Right lobe of liver (tissue), 4 donors: ENCODE measurements around the gene ACOX3.

Experiments
- CTCF ChIP-seq, 4 donors: fragments of 200-600 bp in 3 of 4; fragments of 450-650 bp in 1 of 4; IDR thresholded peaks; one replicate each; pipeline versions ENCODE4 v1.5.1 to v1.8.0; 2016 to 2022; ENCODE audit warnings: antibody characterized with exemption in 4 of 4, mild to moderate bottlenecking in 2 of 4
- POLR2A ChIP-seq: fragments of 450-650 bp; IDR thresholded peaks from one replicate; pipeline ENCODE4 v1.6.1; 2017; ENCODE audit warnings: antibody characterized with exemption, mild to moderate bottlenecking
- donor health status: DM: no; HTN: no; CAD: no.
- donor health status: DM: no; HTN: no; CAD: no.
- donor health status: DM: no; HTN: yes; CAD: no.

- TF ChIP-seq CTCF (IDR thresholded peaks at IDR 0.05) (no peak), POLR2A (no peak)
These were observed 74.6 kb downstream of the ACOX3 start for GRCh38 chr4:8365951-8366350.
